T-cell (primary cell): ENCODE results near the gene SOX15. TPM values are rescaled to one million over a fixed set of nuclear protein-coding genes. Genes with fewer than 3 reads are reported as not detected.
A peak's percentile ranks its signal among the peaks of the same experiment; 100 is the strongest.

Source experiments
- ATAC-seq, 4 experiments: fragments of 200-7000 bp in 3 of 4; fragments of 150-1000 bp in 1 of 4; cut with Tn5 transposase; replicated peaks in 1 of 4; 1 replicate in 3 of 4; 2 replicates in 1 of 4; pipeline ENCODE4 v1.10.0; 2021; ENCODE audit warnings: moderate library complexity in 3 of 4, mild to moderate bottlenecking in 2 of 4, moderate number of reproducible peaks in 1 of 4
- CTCF ChIA-PET, 2 donors: fragments of 300-600 bp; sonication (Branson Sonifier 250); formaldehyde crosslinking; loops; one replicate each; lab custom pipeline; 2022; ENCODE audit warnings: antibody characterized with exemption in 2 of 2; lab: Charles Lee
- POLR2A ChIA-PET, 2 donors: fragments of 300-600 bp; sonication (Branson Sonifier 250); formaldehyde crosslinking; loops; one replicate each; lab custom pipeline; 2022; ENCODE audit warnings: antibody characterized with exemption in 2 of 2; lab: Charles Lee
- DNase-seq, 35 experiments: peaks; one replicate each; pipeline versions ENCODE4 v3.0.0 to v3.0.0-alpha.2; 2013 to 2023
- H3K27ac ChIP-seq: one replicate; pipeline ENCODE4 v1.5.1; 2013; ENCODE audit warnings: low read length
- H3K27me3 ChIP-seq, 2 experiments: replicated peaks in 1 of 2; 1 replicate in 1 of 2; 2 replicates in 1 of 2; pipeline versions ENCODE4 v1.6.1 to v1.7.0; 2013; ENCODE audit warnings: low read length in 1 of 2, mixed read lengths in 1 of 2; ENCODE audit not compliant: control insufficient read depth in 2 of 2, insufficient read depth in 2 of 2; ENCODE audit errors: extremely low read depth in 1 of 2
- H3K36me3 ChIP-seq, 2 donors: 1 replicate in 1 of 2; 2 replicates in 1 of 2; pipeline versions ENCODE4 v1.6.1 to v1.7.0; 2013; ENCODE audit warnings: low read length in 1 of 2; ENCODE audit not compliant: control insufficient read depth in 2 of 2, insufficient read depth in 1 of 2; ENCODE audit errors: extremely low read depth in 1 of 2
- H3K4me1 ChIP-seq, 2 experiments: 1 replicate in 1 of 2; 2 replicates in 1 of 2; pipeline versions ENCODE4 v1.6.1 to v1.7.0; 2013; ENCODE audit warnings: low read length in 2 of 2, mixed read lengths in 1 of 2; ENCODE audit not compliant: insufficient read depth in 2 of 2, control insufficient read depth in 1 of 2; ENCODE audit errors: extremely low read depth in 1 of 2
- H3K4me3 ChIP-seq, 2 donors: 1 replicate in 1 of 2; 2 replicates in 1 of 2; pipeline versions ENCODE4 v1.5.1 to v1.7.0; 2013; ENCODE audit warnings: mild to moderate bottlenecking in 2 of 2, low read length in 1 of 2, moderate library complexity in 1 of 2; ENCODE audit not compliant: control insufficient read depth in 1 of 2; ENCODE audit errors: extremely low read depth in 1 of 2
- H3K9me3 ChIP-seq: 2 replicates; pipeline ENCODE4 v1.7.0; 2013
- H3K27ac Mint-ChIP-seq, 2 donors: one replicate each; pipeline ENCODE4 v1.8.0; 2020 to 2021; ENCODE audit warnings: mild to moderate bottlenecking in 2 of 2, mixed read lengths in 2 of 2
- H3K27me3 Mint-ChIP-seq, 2 donors: one replicate each; pipeline ENCODE4 v1.8.0; 2021 to 2022; ENCODE audit warnings: mixed read lengths in 2 of 2
- H3K36me3 Mint-ChIP-seq: one replicate; pipeline ENCODE4 v1.8.0; 2021; ENCODE audit warnings: mixed read lengths
- H3K4me1 Mint-ChIP-seq, 3 donors: one replicate each; pipeline ENCODE4 v1.8.0; 2020 to 2022; ENCODE audit warnings: mixed read lengths in 3 of 3, mild to moderate bottlenecking in 1 of 3
- H3K4me3 Mint-ChIP-seq, 3 donors: one replicate each; pipeline ENCODE4 v1.8.0; 2020 to 2022; ENCODE audit warnings: mild to moderate bottlenecking in 3 of 3, mixed read lengths in 3 of 3, moderate library complexity in 3 of 3
- H3K9me3 Mint-ChIP-seq, 3 donors: one replicate each; pipeline ENCODE4 v1.8.0; 2020 to 2022; ENCODE audit warnings: mixed read lengths in 3 of 3
- WGBS: methylation state at CpG from one replicate; pipeline ENCODE4 v1.1.5; 2013; ENCODE audit warnings: missing lambda C conversion rate; ENCODE audit not compliant: insufficient coverage; 5-methylcytosine and 5-hydroxymethylcytosine counted together
- total RNA-seq, 35 experiments: library from RNA in 6 of 35; stranded (reverse) in 6 of 35; fragments of 120-200 nt in 1 of 35; gene quantifications; one replicate each; pipeline versions ENCODE4 v1.2.1 to v1.2.4 and lab custom pipeline; 2013 to 2026

SOX15 gene
- total RNA-seq, 5 donors from 2014 or later (not counting 1 experiment from before 2014, with no cell fraction given): 0.70 to 1.2 (median 1.1) TPM; not detected in 2

DNA sequence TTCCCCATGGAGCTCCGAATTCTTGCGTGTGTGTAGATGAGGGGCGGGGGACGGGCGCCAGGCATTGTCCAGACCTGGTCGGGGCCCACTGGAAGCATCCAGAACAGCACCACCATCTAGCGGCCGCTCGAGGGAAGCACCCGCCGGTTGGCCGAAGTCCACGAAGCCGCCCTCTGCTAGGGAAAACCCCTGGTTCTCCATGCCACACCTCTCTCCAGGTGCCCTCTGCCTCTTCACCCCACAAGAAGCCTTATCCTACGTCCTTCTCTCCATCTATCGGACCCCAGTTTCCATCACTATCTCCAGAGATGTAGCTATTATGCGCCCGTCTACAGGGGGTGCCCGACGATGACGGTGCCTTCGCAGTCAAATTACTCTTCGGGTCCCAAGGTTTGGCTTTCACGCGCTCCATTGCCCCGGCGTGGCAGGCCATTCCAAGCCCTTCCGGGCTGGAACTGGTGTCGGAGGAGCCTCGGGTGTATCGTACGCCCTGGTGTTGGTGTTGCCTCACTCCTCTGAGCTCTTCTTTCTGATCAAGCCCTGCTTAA is 28.8 kb downstream of the SOX15 start:
- 0% methylated on average over 25 of the region's 32 CpGs for WGBS
- Histone ChIP-seq H3K27me3 (no peaks in the 10 kb centered on the region), H3K9me3 (no peaks in the 10 kb centered on the region), H3K4me3 (peak overlapping the region; percentile 73 to 83), H3K36me3 (peaks cover 3 to 32% of the 10 kb centered on the region in 2 donors), H3K4me1 (peaks cover 12 to 51% of the 10 kb centered on the region in 2 experiments), H3K27ac (peak overlapping the region; percentile 91)
- DNase-seq: peak; percentile 48 to 87 (median 71)
- Mint-ChIP-seq H3K27me3 (no peaks in the 10 kb centered on the region), H3K4me1 (peaks cover 33 to 53% (median 52%) of the 10 kb centered on the region in 3 donors), H3K27ac (peak overlapping the region; percentile 85 to 95), H3K36me3 (peaks cover 8% of the 10 kb centered on the region), H3K9me3 (no peaks in the 10 kb centered on the region), H3K4me3 (peak overlapping the region; percentile 87 to 92 (median 92))
- ChIA-PET CTCF (interaction anchor here (0.6 to 2.8 kb wide), 35 partner anchors 9 to 515 kb away, joined by 3 to 22 read pairs (median 4); partner anchors contain the start of genes FXR2 (in 1 of the 2), GABARAP (in 1 of the 2), TMEM102 (in 1 of the 2) and TP53 (in 1 of the 2)), POLR2A (interaction anchor here (0.5 to 1.2 kb wide), 6 partner anchors 22 to 280 kb away, joined by 3 to 5 read pairs (median 4); partner anchors contain the start of genes MPDU1 (in 1 of the 2) and SLC2A4 (in 1 of the 2))
- ATAC-seq: peak; percentile 62 to 72 (median 69)

DNA sequence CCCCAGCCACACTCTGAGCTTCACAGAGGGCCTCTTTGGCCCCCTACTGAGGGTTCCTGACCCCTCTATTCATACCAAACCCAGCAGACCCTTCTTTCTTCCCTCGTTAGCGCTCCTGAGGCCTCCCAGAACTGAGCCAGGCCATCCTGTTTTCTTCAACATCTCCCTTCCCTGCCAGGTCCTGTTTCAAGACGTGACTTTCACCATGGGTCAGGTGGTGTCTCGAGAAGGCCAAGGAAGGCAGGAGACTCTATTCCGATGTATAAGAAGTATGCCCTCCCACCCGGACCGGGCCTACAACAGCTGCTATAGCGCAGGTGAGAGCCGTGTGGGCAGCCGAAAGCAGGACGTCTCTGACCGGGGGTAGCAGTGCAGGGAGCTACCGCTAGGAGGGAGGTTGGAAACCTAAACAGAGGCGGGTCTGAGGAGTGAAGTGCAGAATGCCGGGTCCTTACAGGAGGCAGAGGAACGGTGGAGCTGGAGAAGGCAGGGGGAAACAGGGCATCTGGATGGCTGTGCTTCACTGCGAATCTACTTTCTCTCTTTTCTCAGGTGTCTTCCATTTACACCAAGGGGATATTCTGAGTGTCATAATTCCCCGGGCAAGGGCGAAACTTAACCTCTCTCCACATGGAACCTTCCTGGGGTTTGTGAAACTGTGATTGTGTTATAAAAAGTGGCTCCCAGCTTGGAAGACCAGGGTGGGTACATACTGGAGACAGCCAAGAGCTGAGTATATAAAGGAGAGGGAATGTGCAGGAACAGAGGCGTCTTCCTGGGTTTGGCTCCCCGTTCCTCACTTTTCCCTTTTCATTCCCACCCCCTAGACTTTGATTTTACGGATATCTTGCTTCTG is 29.5 kb downstream of the SOX15 start:
- peak overlapping the region; percentile 73 to 83 for H3K4me3 ChIP-seq
- Mint-ChIP-seq H3K9me3 (no peaks in the 10 kb centered on the region), H3K36me3 (peaks cover 12% of the 10 kb centered on the region), H3K27ac (peak overlapping the region; percentile 85 to 95), H3K4me1 (peaks cover 36 to 59% (median 56%) of the 10 kb centered on the region in 3 donors), H3K4me3 (peak overlapping the region; percentile 87 to 92 (median 92)), H3K27me3 (no peaks in the 10 kb centered on the region)
- H3K4me1 ChIP-seq: peaks cover 12 to 54% of the 10 kb centered on the region in 2 experiments
- H3K36me3 ChIP-seq: peaks cover 3 to 27% of the 10 kb centered on the region in 2 donors
- peak overlapping the region; percentile 91 for H3K27ac ChIP-seq
- DNase-seq (peak in 21 of 35 experiments; percentile 23 to 69 (median 46)), ATAC-seq (peak in 3 of 4 experiments; percentile 14 to 21 (median 17))
- H3K9me3 ChIP-seq: no peaks in the 10 kb centered on the region
- no peaks in the 10 kb centered on the region for H3K27me3 ChIP-seq
- POLR2A ChIA-PET: interaction anchor here (0.5 to 1.2 kb wide), 5 partner anchors 53 to 279 kb away, joined by 3 to 8 read pairs (median 4); partner anchors contain the start of gene SLC2A4 (in 1 of the 2)
- 53% methylated on average over 13 of the region's 22 CpGs for WGBS
- CTCF ChIA-PET: interaction anchor here (0.6 to 2.8 kb wide), 36 partner anchors 8 to 515 kb away, joined by 3 to 22 read pairs (median 4); partner anchors contain the start of genes FXR2 (in 1 of the 2), GABARAP (in 1 of the 2), TMEM102 (in 1 of the 2) and TP53 (in 1 of the 2)

- Histone ChIP-seq H3K4me3 (no peak overlapping the region), H3K27me3 (no peaks in the 10 kb centered on the region), H3K36me3 (peaks cover 3 to 18% of the 10 kb centered on the region in 2 donors), H3K4me1 (peaks cover 12 to 62% of the 10 kb centered on the region in 2 experiments), H3K9me3 (no peaks in the 10 kb centered on the region), H3K27ac (no peak overlapping the region)
- DNase-seq (no peak), ATAC-seq (no peak)
- Mint-ChIP-seq H3K36me3 (peaks cover 17% of the 10 kb centered on the region), H3K4me1 (peaks cover 41 to 67% (median 62%) of the 10 kb centered on the region in 3 donors), H3K4me3 (peak overlapping the region in 2 of 3 donors; percentile 87 to 92), H3K27me3 (no peaks in the 10 kb centered on the region), H3K9me3 (no peaks in the 10 kb centered on the region), H3K27ac (peak overlapping the region; percentile 85 to 95)
- ChIA-PET CTCF (interaction anchor here (0.8 to 2.8 kb wide), 18 partner anchors 7 to 317 kb away, joined by 3 to 22 read pairs (median 7); partner anchors contain the start of genes GABARAP (in 1 of the 2), TP53 (in 1 of the 2) and WRAP53 (in 1 of the 2)), POLR2A (interaction anchor here in 1 of 2 donors (0.6 kb wide), 1 partner anchor 13 kb away, joined by 3 read pairs; no protein-coding TSS in a partner anchor)
- 90% methylated on average over 3 of the region's 18 CpGs for WGBS
Measured at GRCh38 chr17:7559320-7560171, 30.3 kb downstream of the SOX15 start.

GRCh38 chr17:7558544-7559319 is 31.2 kb downstream of the SOX15 start, which contains the start of gene TNFSF13:
Gene TNFSF13, plus strand, starts transcription at chr17:7558750. Its CDS starts 290 bp downstream, at chr17:7559040.
- CTCF ChIA-PET: interaction anchor here in 1 of 2 donors (2.7 to 2.8 kb wide), 2 partner anchors 43 to 45 kb away, joined by 8 to 19 read pairs; no protein-coding TSS in a partner anchor
- POLR2A ChIA-PET: interaction anchor here in 1 of 2 donors (0.6 kb wide), 1 partner anchor 14 kb away, joined by 3 read pairs; no protein-coding TSS in a partner anchor
- peaks cover 21% of the 10 kb centered on the region for H3K36me3 Mint-ChIP-seq
- ATAC-seq (no peak), DNase-seq (no peak)
- H3K27me3 Mint-ChIP-seq: no peaks in the 10 kb centered on the region
- peak within 1 kb of the TSS in 2 of 3 donors; percentile 57 to 87 for H3K4me3 Mint-ChIP-seq
- Histone ChIP-seq H3K36me3 (peaks cover 3 to 14% of the 10 kb centered on the region in 2 donors), H3K9me3 (no peaks in the 10 kb centered on the region), H3K4me1 (peaks cover 15 to 67% of the 10 kb centered on the region in 2 experiments), H3K27ac (peak within 1 kb of the TSS; percentile 17), H3K4me3 (peak within 1 kb of the TSS in 1 of 2 donors; percentile 11), H3K27me3 (no peaks in the 10 kb centered on the region)
- H3K9me3 Mint-ChIP-seq: no peaks in the 10 kb centered on the region
- H3K4me1 Mint-ChIP-seq: peaks cover 45 to 70% (median 58%) of the 10 kb centered on the region in 3 donors
- WGBS: 61% methylated on average over 11 of the region's 16 CpGs
- peak within 1 kb of the TSS; percentile 73 to 78 for H3K27ac Mint-ChIP-seq
